GM13977 (cell line): Measurements from ENCODE around the gene ECI1.

Source experiments
- DNase-seq: peaks from one replicate; pipeline ENCODE4 v3.0.0; 2012; ENCODE audit warnings: low spot score
- CTCF ChIP-seq: IDR thresholded peaks from 2 replicates; pipeline ENCODE4 v1.5.1; 2012; ENCODE audit warnings: mild to moderate bottlenecking, control low read depth; ENCODE audit not compliant: insufficient read depth; ENCODE audit errors: extremely low read depth, missing control alignments
- in situ Hi-C: fragments of 300-500 bp; cut with MboI; formaldehyde crosslinking; loops from one replicate; pipeline ENCODE4 v1.12.0; 2022; ENCODE audit warnings: low sequenced_read_pairs, low pct_unique_long_range_greater_than_20kb, mixed read lengths, inconsistent platforms; ENCODE audit not compliant: unreplicated experiment

ECI1 gene

DNA sequence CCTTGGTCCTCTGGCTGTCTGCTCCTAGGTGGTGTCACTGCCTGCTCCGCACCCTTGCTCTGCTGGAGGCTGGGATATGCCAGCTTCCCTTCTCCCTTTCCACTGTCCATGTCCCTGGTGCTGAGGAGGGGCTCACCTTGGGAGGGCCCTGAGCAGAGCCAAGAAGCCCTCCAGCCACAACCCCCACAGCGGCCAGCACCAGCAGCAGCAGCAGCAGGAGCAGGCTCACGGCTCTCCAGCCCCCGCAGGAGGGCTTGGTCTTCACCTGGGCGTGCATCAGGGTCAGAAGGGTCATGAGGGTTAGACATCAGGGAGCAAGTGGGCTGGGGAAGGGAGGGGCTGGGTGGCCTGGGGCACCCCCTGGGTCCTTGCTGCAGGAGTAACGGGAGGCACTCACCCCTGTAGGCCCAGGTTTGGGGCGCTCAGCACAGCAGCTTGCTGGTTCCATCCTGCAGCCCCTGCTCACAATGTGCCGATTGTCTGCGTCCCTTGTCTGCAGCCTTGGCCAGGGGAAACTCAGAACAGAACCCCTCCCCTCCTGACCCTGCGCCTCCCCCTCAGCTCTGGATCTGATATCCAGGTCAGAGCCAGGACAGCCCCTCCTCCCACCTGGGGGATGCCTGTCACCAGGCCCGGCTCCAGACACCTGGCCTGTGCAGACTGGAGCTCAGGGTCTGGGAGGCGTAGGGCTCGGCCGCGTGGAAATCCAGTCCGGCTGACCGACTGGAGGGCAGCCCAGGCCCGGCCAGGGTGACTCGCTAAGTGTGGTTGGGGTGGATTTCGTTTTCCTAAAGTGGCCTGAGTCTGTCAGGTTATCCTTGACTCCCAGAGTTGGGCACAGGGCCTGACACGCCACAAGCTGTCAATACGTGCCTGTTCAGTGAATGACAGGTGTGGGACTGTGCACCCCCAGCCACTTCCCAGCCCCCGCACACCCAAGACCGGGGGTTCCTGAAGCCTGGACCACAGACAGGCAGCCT is 40.7 kb downstream of the ECI1 start, which contains the start of gene BRICD5:
BRICD5 (minus strand) TSS at position 478 of the 980 bp plus-strand sequence; CDS start at position 448, 30 bp downstream.
- TF ChIP-seq CTCF = no peak
- DNase-seq = no peak
- in situ Hi-C loops = no loop called here

- in situ Hi-C loops = no loop called here
- TF ChIP-seq CTCF = no peak
- no peak for DNase-seq
Observed at GRCh38 chr16:2210009-2210332, 41.4 kb downstream of the ECI1 start.

DNA sequence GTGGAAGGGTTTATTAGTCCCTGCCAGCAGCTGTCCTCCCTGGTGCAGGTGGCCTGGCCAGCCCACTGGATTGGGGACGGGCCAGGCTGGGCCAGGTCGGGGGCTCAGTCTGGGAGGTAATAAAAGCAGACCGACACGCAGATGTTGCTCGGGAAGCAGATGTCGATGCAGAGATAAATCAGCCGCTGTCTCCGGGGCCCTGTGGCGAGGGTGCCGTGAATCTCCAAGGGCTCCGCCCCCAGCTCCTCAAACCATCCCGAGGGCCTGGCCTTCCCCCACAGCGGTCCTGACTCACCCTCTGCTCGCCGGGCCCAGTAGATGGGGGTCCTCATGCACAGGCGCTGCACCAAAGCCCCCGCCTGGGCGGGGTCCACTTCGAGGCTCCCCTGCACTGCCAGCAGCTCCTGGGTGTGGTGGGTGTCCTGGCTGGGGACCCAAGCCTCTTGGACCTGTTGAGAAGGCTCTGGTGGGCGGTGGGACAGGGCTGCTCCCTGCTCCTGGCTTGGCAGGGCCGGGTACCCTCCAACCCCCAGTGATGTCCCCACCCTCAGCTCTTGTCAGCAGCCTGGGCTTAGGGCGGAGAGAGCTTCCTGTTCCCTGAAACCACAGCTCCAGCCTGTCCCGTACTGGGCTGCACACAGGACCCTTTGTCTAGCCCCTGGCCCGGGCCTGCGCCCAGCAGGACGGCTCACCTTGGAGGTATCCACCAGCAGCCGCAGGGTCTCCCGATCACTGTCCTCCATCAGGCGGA is 42.0 kb downstream of the ECI1 start:
- DNase-seq = no peak
- no peak for TF ChIP-seq CTCF
- in situ Hi-C loops = no loop called here

DNA sequence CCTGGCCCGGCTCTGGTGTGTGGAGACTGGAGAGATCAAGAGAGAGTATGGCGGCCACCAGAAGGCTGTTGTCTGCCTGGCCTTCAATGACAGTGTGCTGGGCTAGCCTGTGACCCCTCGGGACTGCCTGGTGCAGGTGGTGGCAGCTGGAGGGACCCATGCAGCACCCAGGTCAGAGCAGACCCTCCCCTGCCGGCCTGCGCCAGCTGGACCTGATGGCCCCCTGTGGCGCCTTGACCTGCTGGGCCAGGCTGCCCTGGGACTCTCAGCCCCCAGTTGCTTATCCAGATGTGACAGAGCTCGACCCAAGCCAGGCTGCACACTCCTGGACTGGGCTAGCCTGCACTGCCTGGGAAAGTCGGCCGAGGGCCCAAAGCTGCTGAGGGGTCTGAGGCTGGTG is 42.6 kb downstream of the ECI1 start:
- no peak for DNase-seq

GRCh38 chr16:2208308-2208707 is 43.1 kb downstream of the ECI1 start:
- in situ Hi-C loops = no loop called here
- DNase-seq = no peak
- TF ChIP-seq CTCF = no peak

More for the DNA sequence above, 42.6 kb downstream of the ECI1 start:
- no peak for TF ChIP-seq CTCF
- in situ Hi-C loops = no loop called here

- in situ Hi-C loops = no loop called here
- no peak for TF ChIP-seq CTCF
- no peak for DNase-seq
Observed at GRCh38 chr16:2207872-2208271, 43.5 kb downstream of the ECI1 start.
